ENCODE measurements around the gene TARP.

Gene TARP

GRCh38 chr7:38273286-38273995 is at the start of gene TARP:
TARP (minus strand) TSS chr7:38273636.
- DNase-seq = no peak

- DNase-seq = no peak
These were observed 49.7 kb upstream of the TARP start for GRCh38 chr7:38323156-38323555.

DNA sequence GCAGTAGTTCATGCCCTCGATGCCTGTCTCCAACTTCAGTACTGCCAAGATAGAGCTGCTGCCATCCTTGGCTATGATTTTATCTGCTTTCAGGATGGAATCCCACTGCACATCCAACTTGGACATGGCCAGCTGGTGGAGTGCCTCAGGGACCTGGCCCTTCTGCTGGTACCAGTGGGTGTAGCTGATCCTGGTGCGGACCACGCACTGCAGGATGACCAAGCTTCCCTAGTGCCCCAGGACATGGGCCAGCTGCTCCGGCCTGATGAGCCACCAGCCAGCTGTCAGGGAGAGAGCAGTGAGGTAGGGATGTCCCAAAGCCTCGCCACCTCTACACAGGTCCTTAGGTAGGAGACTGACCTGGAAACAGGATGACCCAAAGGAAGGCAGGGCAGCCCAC is 49.0 kb upstream of the TARP start:
- DNase-seq = no peak

DNA sequence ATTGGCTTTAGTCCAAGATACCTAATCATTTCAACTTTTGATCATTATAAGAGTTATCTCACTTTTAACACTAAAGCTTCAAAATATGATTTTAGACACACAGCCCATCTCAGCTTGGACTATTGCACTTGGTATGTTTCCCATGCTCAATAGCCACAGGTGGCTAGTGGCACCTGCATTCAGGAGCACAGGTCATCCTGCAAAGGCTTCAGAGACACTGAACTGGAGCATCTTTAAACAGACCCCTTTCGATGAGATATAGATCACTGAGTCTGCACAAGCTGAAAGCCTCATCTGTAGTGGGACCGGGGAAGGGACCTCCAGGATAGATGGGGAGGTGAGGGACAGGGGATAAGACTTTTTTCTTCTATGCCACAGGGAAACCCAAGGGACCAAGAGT is 48.5 kb upstream of the TARP start:
- no peak for DNase-seq

GRCh38 chr7:38321515-38321944 is 48.1 kb upstream of the TARP start:
- DNase-seq = no peak

GRCh38 chr7:38321050-38321449 is 47.6 kb upstream of the TARP start:
- DNase-seq = no peak

- DNase-seq = no peak
These were observed 46.4 kb upstream of the TARP start for GRCh38 chr7:38319873-38320272.

DNA sequence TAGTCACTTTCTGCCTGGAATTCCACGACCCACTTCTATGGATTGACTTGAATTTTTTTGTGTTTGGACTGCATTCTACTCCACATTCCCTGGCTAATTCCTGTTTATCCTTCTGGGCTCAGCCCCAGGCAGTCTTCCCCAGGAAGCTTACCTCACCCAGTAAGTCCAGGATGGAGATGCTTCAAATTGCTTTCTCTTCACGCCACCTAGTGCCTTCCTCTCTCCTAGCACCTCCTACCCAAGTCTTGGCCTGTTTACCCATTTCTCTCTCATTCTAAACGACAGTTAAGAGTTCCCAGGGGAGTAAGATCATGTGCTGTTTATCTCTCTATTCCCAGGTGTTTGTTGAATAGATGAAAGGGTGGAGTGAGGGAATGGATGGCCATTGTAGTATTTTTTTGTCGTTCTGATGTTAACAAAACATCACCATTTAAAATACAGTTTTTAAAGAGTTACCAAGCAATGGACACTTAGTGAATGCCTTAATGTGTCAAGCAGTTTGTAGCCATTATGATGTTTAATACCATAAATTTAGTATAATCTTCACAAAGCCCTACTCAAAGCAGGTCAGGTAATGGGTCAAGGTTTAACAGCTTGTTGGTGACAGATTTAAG is 45.5 kb upstream of the TARP start:
- peak; percentile 93 for DNase-seq

GRCh38 chr7:38318241-38318640 is 44.8 kb upstream of the TARP start:
- no peak for DNase-seq

GRCh38 chr7:38317515-38317914 is 44.1 kb upstream of the TARP start:
- DNase-seq = no peak

DNA sequence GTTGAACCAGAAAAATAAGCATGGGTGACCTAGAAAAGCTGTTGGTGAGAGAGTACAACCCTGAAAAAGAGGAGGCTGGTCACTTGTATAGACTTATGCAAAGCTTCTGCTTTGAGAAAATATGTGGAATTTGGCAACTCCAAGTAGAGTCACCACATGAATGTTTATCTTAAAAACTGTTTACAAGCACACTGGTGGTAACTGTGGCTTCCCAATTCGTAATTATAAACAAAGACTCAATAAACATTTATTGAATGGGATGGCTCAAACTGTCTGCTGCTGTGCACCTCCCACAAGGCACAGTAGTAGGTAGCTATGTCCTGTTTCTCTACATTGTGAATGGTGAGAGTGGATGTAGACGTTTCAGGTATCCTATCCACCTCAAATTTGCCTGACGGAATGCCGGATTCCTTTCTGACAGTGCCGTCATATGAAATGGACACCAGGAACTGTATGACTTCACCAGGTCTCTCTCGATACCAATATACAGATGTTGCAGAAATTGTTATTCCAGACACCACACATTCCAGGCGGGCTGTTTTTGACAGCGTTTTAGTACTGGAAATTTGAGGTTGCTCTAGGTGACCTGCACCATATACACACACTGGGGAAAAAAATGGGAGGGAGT is 43.4 kb upstream of the TARP start:
- no peak for DNase-seq

GRCh38 chr7:38315410-38315809 is 42.0 kb upstream of the TARP start:
- DNase-seq = no peak

DNA sequence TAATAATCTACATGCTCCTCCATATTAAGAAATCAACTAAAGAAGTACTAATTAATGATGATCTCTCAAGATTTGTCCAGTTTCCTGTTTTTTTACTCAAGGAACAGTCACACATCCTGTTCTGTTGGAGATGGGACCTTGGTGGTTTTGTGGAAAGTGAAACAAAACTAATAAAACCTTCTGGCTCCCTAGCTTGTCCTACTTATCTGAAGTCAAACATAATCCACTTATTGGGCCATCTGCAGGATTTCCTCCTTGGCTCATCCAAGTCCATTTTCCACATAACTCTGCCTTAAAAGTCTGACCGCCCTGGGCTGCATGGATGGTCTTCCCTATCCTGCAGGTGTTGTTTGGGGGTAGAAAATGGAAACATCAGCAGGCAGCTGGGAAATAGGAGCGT is 39.4 kb upstream of the TARP start:
- DNase-seq = no peak

DNA sequence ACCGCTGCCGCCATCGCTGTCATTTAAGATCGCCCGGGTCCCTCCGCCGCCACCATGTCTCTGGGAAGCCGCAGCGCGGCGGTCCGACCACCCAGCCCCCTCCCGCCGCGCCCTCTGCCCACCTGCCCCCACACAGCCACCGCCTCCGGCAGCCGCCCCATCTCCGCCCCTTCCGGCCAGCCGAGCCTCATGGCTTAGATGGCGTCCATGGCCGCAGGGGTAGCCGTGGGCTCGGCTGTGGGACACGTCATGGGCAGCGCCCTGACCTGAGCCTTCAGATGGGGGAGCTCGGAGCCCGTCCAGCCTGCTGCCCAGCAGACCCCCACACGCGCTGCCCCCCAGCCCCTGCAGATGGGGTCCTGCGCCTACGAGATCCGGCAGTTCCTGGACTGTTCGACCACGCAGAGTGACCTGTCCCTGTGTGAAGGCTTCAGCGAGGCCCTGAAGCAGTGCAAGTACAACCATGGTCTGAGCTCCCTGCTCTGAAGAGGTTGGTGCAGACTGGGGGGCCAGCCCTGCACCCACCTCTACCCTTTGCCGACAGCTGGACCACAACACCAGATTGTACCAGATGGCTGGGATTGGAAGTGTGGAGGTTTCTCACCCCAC is 38.0 kb upstream of the TARP start:
- peak; percentile 20 for DNase-seq

GRCh38 chr7:38310591-38311101 is 37.2 kb upstream of the TARP start:
- DNase-seq = no peak

GRCh38 chr7:38309555-38309954 is 36.1 kb upstream of the TARP start:
- DNase-seq = no peak

GRCh38 chr7:38308140-38308539 is 34.7 kb upstream of the TARP start:
- no peak for DNase-seq

- DNase-seq = no peak
These were observed 34.2 kb upstream of the TARP start for GRCh38 chr7:38307640-38308039.

DNA sequence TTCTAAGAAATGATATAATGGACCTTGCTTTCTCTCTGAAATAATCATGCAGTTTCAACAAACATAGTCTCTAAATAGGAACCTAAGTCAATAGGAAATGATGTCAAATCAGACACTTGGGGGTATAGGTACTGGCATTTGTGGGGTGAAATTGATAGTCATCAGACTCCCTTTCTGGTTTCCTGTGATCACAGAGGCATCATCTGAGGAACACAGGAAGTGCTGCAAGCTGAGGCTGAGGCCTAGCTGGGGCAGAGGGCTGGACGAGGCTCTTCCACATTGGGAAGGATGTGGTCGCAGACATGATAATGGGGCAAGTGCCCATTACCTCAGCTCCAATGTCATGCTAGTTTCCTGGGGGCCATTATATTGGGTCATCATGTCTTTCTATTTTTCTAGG is 33.5 kb upstream of the TARP start:
- DNase-seq = no peak

- no peak for DNase-seq
These were observed 32.7 kb upstream of the TARP start for GRCh38 chr7:38306171-38306570.

DNA sequence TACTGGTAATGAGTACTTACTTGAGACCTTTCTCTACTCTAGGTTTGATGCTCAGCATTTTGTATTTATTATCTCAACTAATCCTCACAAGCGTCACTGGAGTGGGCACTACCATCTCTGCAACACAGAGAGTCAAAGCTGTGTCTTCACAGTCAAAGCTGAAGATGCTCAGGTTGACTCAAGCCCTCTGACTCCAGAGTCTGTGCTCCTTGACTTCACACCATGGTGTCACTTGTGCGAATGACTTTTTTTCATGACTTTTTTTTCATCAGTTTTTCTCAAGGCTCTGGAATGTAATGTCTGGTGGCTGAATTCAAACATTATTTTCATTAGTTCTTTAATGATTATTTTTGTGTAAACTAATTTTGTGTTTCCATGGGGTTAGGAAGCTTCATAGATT is 30.4 kb upstream of the TARP start:
- DNase-seq = no peak

DNA sequence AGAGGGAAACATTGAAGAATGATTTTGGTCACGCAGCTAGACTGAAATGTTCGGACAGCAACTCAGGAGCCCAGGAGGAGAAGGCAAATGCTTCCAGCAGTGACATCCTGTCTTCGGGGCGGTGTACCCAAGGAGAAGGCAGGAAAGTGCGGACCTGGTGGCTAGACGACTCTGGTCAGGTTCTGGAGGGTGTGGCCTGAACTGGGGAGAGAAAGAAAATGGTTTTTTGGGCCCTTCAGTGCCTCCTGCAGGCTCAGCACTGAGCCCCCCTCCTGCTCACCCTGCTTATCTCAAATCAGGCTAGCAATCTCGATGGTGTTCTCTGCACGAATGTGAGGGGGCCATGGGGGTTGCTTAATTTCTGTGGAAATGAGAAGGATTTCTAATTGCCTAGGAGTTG is 26.7 kb upstream of the TARP start:
- DNase-seq = no peak

GRCh38 chr7:38299275-38299931 is 26.0 kb upstream of the TARP start:
- no peak for DNase-seq
